Measurements from ENCODE around the gene HSD11B2. TPM values are rescaled to one million over a fixed set of nuclear protein-coding genes. Genes with fewer than 3 reads are reported as not detected.

Gene HSD11B2
- total and polyA plus RNA-seq, 4 donors: 2.6 to 39.8 (median 6.7) TPM

DNA sequence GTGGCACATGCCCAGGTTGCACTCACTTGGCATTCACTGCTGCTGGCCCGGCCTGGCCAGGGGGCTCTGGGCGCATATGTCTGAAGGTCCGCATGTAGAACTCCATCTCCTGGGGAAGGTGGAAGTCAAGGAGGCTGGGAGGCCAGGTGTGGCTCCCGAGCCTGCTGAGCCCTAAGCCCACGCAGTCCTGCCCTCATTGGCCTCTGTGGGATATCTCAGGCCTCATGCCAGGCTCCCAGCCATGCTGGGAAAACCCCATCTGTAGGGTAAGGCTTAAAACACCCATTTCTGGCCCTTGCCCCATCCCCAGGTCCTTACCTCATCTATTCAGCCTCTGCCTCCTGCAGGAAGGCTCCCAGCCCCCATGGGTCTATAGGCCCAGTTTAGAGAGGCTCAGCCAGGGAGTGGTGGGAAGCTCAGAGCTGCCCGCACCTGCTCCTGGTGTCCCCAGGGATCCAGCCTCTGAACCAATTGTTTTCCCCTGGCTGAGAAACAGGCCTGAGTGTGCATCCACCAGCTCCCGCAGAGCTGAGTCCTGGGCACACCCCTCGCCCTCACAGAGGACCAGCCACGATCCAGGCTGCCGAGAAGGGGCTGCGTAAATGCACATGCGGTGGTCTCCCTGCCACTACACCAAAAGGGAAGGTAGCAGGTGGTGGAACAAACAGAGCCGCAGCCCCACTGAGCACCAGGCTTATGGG is 35.3 kb upstream of the HSD11B2 start:
- 84 to 93% methylated on average over 13 of the region's 13 CpGs for WGBS, 2 donors
- Histone ChIP-seq H3K4me1 (ENCODE audit: control insufficient read depth in 5 of 5, insufficient read depth in 5 of 5, low read length in 5 of 5) (peaks cover 0 to 57% (median 30%) of the 10 kb centered on the region in 5 donors), H3K36me3 (ENCODE audit: control insufficient read depth in 4 of 4, insufficient read depth in 4 of 4, low read length in 4 of 4) (no peaks in the 10 kb centered on the region), H3K27me3 (ENCODE audit: control insufficient read depth in 3 of 3, insufficient read depth in 3 of 3, low read length in 2 of 3) (peaks cover 0 to 9% (median 4%) of the 10 kb centered on the region in 3 donors), H3K9ac (ENCODE audit: insufficient read depth in 1 of 2, low read length in 2 of 2) (no peak overlapping the region), H3K9me3 (ENCODE audit: control insufficient read depth in 4 of 4, insufficient read depth in 3 of 4, low read length in 3 of 4) (no peaks in the 10 kb centered on the region), H3K27ac (ENCODE audit: low read depth in 1 of 2, low read length in 1 of 2) (peak overlapping the region in 1 of 2 donors; percentile 42), H3K4me3 (no peak overlapping the region)
- no peak for ATAC-seq (ENCODE audit: insufficient read depth, low FRiP score)
- no peak for DNase-seq
- TF ChIP-seq, protein P1, sequence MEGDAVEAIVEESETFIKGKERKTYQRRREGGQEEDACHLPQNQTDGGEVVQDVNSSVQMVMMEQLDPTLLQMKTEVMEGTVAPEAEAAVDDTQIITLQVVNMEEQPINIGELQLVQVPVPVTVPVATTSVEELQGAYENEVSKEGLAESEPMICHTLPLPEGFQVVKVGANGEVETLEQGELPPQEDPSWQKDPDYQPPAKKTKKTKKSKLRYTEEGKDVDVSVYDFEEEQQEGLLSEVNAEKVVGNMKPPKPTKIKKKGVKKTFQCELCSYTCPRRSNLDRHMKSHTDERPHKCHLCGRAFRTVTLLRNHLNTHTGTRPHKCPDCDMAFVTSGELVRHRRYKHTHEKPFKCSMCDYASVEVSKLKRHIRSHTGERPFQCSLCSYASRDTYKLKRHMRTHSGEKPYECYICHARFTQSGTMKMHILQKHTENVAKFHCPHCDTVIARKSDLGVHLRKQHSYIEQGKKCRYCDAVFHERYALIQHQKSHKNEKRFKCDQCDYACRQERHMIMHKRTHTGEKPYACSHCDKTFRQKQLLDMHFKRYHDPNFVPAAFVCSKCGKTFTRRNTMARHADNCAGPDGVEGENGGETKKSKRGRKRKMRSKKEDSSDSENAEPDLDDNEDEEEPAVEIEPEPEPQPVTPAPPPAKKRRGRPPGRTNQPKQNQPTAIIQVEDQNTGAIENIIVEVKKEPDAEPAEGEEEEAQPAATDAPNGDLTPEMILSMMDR (IDR thresholded peaks at IDR 0.05; ENCODE audit: control extremely low read depth, extremely low read depth): no peak

- TF ChIP-seq, protein P1 (IDR thresholded peaks at IDR 0.05; ENCODE audit: control extremely low read depth, extremely low read depth): no peak
- Histone ChIP-seq H3K27ac (ENCODE audit: low read depth in 1 of 2, low read length in 1 of 2) (peak overlapping the region; percentile 50 to 62), H3K4me3 (no peak overlapping the region), H3K36me3 (ENCODE audit: control insufficient read depth in 4 of 4, insufficient read depth in 4 of 4, low read length in 4 of 4) (no peaks in the 10 kb centered on the region), H3K27me3 (ENCODE audit: control insufficient read depth in 3 of 3, insufficient read depth in 3 of 3, low read length in 2 of 3) (peaks cover 0 to 9% (median 4%) of the 10 kb centered on the region in 3 donors), H3K4me1 (ENCODE audit: control insufficient read depth in 5 of 5, insufficient read depth in 5 of 5, low read length in 5 of 5) (peaks cover 0 to 54% (median 30%) of the 10 kb centered on the region in 5 donors), H3K9me3 (ENCODE audit: control insufficient read depth in 4 of 4, insufficient read depth in 3 of 4, low read length in 3 of 4) (no peaks in the 10 kb centered on the region), H3K9ac (ENCODE audit: insufficient read depth in 1 of 2, low read length in 2 of 2) (peak overlapping the region in 1 of 2 donors; percentile 34)
- 40 to 58% methylated on average over 29 to 31 of the region's 31 CpGs for WGBS, 2 donors
- peak; percentile 33 for ATAC-seq (ENCODE audit: insufficient read depth, low FRiP score)
- peak; percentile 94 to 95 (median 95) for DNase-seq
Measured at GRCh38 chr16:67396159-67397035, 34.5 kb upstream of the HSD11B2 start.

- no peak overlapping the region for H3K4me3 ChIP-seq
- no peaks in the 10 kb centered on the region for H3K9me3 ChIP-seq (ENCODE audit: control insufficient read depth in 4 of 4, insufficient read depth in 3 of 4, low read length in 3 of 4)
- TF ChIP-seq, protein P1 (IDR thresholded peaks at IDR 0.05; ENCODE audit: control extremely low read depth, extremely low read depth): no peak
- H3K36me3 ChIP-seq (ENCODE audit: control insufficient read depth in 4 of 4, insufficient read depth in 4 of 4, low read length in 4 of 4): no peaks in the 10 kb centered on the region
- peak overlapping the region; percentile 50 to 62 for H3K27ac ChIP-seq (ENCODE audit: low read depth in 1 of 2, low read length in 1 of 2)
- 78 to 82% methylated on average over 15 of the region's 15 CpGs for WGBS, 2 donors
- ATAC-seq (ENCODE audit: insufficient read depth, low FRiP score) (no peak), DNase-seq (peak in 2 of 3 donors; percentile 21 to 26)
- peaks cover 0 to 52% (median 26%) of the 10 kb centered on the region in 5 donors for H3K4me1 ChIP-seq (ENCODE audit: control insufficient read depth in 5 of 5, insufficient read depth in 5 of 5, low read length in 5 of 5)
- H3K27me3 ChIP-seq (ENCODE audit: control insufficient read depth in 3 of 3, insufficient read depth in 3 of 3, low read length in 2 of 3): peaks cover 0 to 9% (median 4%) of the 10 kb centered on the region in 3 donors
- peak overlapping the region in 1 of 2 donors; percentile 34 for H3K9ac ChIP-seq (ENCODE audit: insufficient read depth in 1 of 2, low read length in 2 of 2)
Measured at GRCh38 chr16:67397036-67397801, 33.7 kb upstream of the HSD11B2 start.
